ENCODE results near the gene NCKAP1.
"Not testable (repeated sequence)": the region's sequence is repeated elsewhere in the genome, so short reads cannot be mapped to it uniquely, and the experiment has no call there.

The NCKAP1 gene

DNA sequence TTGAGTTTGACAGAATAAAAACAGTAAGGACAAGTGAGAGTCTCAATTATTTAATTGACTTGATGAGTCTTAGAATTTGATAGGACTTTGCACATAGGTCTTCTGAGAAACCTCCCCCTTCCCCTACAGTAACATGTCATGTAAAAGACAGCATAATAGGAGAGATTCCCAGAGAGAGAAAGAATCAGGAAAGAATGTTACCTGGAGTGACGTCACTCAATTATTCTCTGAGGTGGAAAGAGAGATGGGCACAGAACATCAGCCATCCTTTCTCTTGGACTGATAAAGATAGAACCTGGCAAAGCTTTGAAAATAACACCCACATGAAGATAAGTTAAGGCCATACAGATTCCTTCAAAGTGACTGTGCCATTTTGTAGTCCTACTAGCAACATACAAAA, 152.5 kb downstream of the NCKAP1 start:
- no peaks in the 10 kb centered on the region for H3K36me3 ChIP-seq (replicated peaks; ENCODE audit: insufficient read depth, low read length)
- H3K27me3 ChIP-seq (replicated peaks; ENCODE audit: insufficient read depth, low read length): no peaks in the 10 kb centered on the region
- TF ChIP-seq EZH2 (optimal IDR thresholded peaks at IDR 0.05; ENCODE audit: low read depth, low read length) (no peak), EZH2phosphoT487 (IDR thresholded peaks at IDR 0.05; ENCODE audit: low read length) (no peak)
- TF ChIP-seq, protein P1, sequence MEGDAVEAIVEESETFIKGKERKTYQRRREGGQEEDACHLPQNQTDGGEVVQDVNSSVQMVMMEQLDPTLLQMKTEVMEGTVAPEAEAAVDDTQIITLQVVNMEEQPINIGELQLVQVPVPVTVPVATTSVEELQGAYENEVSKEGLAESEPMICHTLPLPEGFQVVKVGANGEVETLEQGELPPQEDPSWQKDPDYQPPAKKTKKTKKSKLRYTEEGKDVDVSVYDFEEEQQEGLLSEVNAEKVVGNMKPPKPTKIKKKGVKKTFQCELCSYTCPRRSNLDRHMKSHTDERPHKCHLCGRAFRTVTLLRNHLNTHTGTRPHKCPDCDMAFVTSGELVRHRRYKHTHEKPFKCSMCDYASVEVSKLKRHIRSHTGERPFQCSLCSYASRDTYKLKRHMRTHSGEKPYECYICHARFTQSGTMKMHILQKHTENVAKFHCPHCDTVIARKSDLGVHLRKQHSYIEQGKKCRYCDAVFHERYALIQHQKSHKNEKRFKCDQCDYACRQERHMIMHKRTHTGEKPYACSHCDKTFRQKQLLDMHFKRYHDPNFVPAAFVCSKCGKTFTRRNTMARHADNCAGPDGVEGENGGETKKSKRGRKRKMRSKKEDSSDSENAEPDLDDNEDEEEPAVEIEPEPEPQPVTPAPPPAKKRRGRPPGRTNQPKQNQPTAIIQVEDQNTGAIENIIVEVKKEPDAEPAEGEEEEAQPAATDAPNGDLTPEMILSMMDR (IDR thresholded peaks at IDR 0.05; ENCODE audit: low read length): no peak
- no peak overlapping the region for H3K4me3 ChIP-seq (ENCODE audit: low read length)
- H3K79me2 ChIP-seq (ENCODE audit: low read length): no peaks in the 10 kb centered on the region
- H3K4me1 ChIP-seq (ENCODE audit: low read length): peaks cover 29% of the 10 kb centered on the region
- H3K27ac ChIP-seq (ENCODE audit: low read length): no peak overlapping the region
- no peak overlapping the region for H3K4me2 ChIP-seq (ENCODE audit: low read depth, low read length)
- no peak overlapping the region for H3K9ac ChIP-seq (ENCODE audit: low read length)
- no peaks in the 10 kb centered on the region for H3K9me2 ChIP-seq (replicated peaks; ENCODE audit: insufficient read depth, low read length)
- DNase-seq: no peak
- H3F3A ChIP-seq (ENCODE audit: insufficient read depth, low read length): 0 out of 2 replicates have a peak, but pooled peaks cover 11% of the 10 kb centered on the region
- no peak overlapping the region for H2AFZ ChIP-seq (ENCODE audit: low read length)
- no peaks in the 10 kb centered on the region for H4K20me1 ChIP-seq (ENCODE audit: insufficient read depth, low read length)
- H3K9me3 ChIP-seq (replicated peaks; ENCODE audit: insufficient read depth, low read length): no peaks in the 10 kb centered on the region

DNA sequence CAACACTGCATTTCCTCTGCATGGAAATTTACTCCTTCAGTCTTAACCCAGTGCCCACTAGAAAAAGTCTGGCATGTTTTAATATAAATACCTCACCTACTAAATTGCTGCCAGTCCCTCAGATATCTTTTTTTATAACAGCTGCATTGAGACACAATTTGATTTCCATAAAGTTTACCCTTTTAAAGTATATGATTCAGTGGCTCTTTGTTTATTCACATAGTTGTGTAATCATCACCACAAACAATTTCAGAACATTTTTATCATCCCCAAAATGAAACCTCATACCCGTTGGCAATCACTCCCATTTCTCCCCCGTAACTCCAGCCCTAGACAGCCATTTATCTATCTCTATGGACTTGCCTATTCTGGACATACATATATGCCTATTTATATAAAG, 154.8 kb downstream of the NCKAP1 start:
- Histone ChIP-seq H3K79me2 (ENCODE audit: low read length) (no peaks in the 10 kb centered on the region), H3K9me3 (replicated peaks; ENCODE audit: insufficient read depth, low read length) (no peaks in the 10 kb centered on the region), H3F3A (ENCODE audit: insufficient read depth, low read length) (0 out of 2 replicates have a peak, but pooled peaks cover 11% of the 10 kb centered on the region), H3K27me3 (replicated peaks; ENCODE audit: insufficient read depth, low read length) (no peaks in the 10 kb centered on the region), H3K4me3 (ENCODE audit: low read length) (no peak overlapping the region), H3K4me1 (ENCODE audit: low read length) (peaks cover 24% of the 10 kb centered on the region), H3K36me3 (replicated peaks; ENCODE audit: insufficient read depth, low read length) (no peaks in the 10 kb centered on the region), H3K9ac (ENCODE audit: low read length) (no peak overlapping the region), H3K27ac (ENCODE audit: low read length) (no peak overlapping the region), H3K9me2 (replicated peaks; ENCODE audit: insufficient read depth, low read length) (no peaks in the 10 kb centered on the region), H3K4me2 (ENCODE audit: low read depth, low read length) (no peak overlapping the region), H2AFZ (ENCODE audit: low read length) (no peak overlapping the region), H4K20me1 (ENCODE audit: insufficient read depth, low read length) (no peaks in the 10 kb centered on the region)
- DNase-seq: no peak
- no peak for TF ChIP-seq EZH2phosphoT487 (IDR thresholded peaks at IDR 0.05; ENCODE audit: low read length)
- TF ChIP-seq, protein P1 (IDR thresholded peaks at IDR 0.05; ENCODE audit: low read length): no peak
- no peak for TF ChIP-seq EZH2 (optimal IDR thresholded peaks at IDR 0.05; ENCODE audit: low read depth, low read length)

DNA sequence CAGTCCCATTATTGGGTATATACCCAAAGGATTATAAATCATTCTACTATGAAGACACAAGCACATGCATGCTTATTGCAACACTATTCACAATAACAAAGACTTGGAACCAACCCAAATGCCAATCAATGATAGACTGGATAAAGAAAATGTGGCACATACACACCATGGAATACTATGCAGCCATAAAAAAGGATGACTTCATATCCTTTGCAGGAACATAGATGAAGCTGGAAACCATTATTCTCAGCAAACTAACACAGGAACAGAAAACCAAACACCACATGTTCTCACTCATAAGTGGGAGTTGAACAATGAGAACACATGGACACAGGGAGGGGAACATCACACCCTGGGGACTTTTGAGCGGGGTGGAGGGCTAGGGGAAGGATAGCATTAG, 158.2 kb downstream of the NCKAP1 start:
- H3K4me2 ChIP-seq (ENCODE audit: low read depth, low read length); H3K4me1 ChIP-seq (ENCODE audit: low read length); H3K79me2 ChIP-seq (ENCODE audit: low read length); H3K27ac ChIP-seq (ENCODE audit: low read length); H4K20me1 ChIP-seq (ENCODE audit: insufficient read depth, low read length); H3K9me3 ChIP-seq (replicated peaks; ENCODE audit: insufficient read depth, low read length); H3K9me2 ChIP-seq (replicated peaks; ENCODE audit: insufficient read depth, low read length); H2AFZ ChIP-seq (ENCODE audit: low read length); H3K4me3 ChIP-seq (ENCODE audit: low read length); H3K27me3 ChIP-seq (replicated peaks; ENCODE audit: insufficient read depth, low read length); H3F3A ChIP-seq (ENCODE audit: insufficient read depth, low read length); DNase-seq; H3K36me3 ChIP-seq (replicated peaks; ENCODE audit: insufficient read depth, low read length); H3K9ac ChIP-seq (ENCODE audit: low read length): not testable (repeated sequence)

DNA sequence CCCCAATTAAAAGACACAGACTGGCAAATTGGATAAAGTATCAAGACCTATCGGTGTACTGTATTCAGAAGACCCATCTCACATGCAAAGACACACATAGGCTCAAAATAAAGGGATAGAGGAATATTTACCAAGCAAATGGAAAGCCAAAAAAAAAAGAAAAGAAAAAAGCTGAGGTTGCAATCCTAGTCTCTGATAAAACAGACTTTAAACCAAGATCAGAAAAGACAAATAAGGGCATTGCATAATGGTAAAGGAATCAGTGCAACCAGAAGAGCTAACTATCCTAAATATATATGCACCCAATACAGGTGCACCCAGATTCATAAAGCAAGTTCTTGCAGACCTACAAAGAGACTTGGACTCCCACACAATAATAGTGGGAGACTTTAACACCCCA, 161.6 kb downstream of the NCKAP1 start:
- H3K9me2 ChIP-seq (replicated peaks; ENCODE audit: insufficient read depth, low read length); H4K20me1 ChIP-seq (ENCODE audit: insufficient read depth, low read length); H3K4me1 ChIP-seq (ENCODE audit: low read length); H3F3A ChIP-seq (ENCODE audit: insufficient read depth, low read length); H3K27me3 ChIP-seq (replicated peaks; ENCODE audit: insufficient read depth, low read length); H3K79me2 ChIP-seq (ENCODE audit: low read length); H3K9me3 ChIP-seq (replicated peaks; ENCODE audit: insufficient read depth, low read length); H3K9ac ChIP-seq (ENCODE audit: low read length); H3K36me3 ChIP-seq (replicated peaks; ENCODE audit: insufficient read depth, low read length); H3K27ac ChIP-seq (ENCODE audit: low read length); H3K4me2 ChIP-seq (ENCODE audit: low read depth, low read length); H2AFZ ChIP-seq (ENCODE audit: low read length); H3K4me3 ChIP-seq (ENCODE audit: low read length); DNase-seq: not testable (repeated sequence)

Data from MM.1S (cell line).